AG08395 (cell line): ENCODE results near the gene FSD1.

Source experiments
- DNase-seq: peaks from one replicate; pipeline ENCODE4 v3.0.0; 2012; ENCODE audit warnings: mixed read lengths, low spot score

Gene FSD1

DNA sequence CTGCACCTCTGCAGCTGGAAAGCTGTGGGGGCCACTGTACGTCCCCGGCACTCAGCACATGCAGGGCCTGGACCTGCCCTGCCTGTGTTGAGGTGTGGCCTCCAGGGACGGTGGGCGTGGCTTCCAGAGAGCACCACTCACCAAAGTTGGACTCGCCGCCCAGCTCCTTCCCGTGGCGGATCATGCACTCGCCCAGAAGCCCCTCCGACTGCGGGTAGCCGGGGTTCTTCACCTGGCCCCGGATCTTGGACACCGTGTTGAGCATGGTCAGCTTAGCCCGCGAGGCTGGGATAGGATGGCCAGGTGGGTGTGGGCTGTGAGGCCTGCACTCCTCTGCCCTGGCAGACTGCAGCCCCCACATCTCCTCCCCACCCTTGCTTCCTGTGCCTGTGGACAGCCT, 60.9 kb downstream of the FSD1 start:
- DNase-seq, result no peak

DNA sequence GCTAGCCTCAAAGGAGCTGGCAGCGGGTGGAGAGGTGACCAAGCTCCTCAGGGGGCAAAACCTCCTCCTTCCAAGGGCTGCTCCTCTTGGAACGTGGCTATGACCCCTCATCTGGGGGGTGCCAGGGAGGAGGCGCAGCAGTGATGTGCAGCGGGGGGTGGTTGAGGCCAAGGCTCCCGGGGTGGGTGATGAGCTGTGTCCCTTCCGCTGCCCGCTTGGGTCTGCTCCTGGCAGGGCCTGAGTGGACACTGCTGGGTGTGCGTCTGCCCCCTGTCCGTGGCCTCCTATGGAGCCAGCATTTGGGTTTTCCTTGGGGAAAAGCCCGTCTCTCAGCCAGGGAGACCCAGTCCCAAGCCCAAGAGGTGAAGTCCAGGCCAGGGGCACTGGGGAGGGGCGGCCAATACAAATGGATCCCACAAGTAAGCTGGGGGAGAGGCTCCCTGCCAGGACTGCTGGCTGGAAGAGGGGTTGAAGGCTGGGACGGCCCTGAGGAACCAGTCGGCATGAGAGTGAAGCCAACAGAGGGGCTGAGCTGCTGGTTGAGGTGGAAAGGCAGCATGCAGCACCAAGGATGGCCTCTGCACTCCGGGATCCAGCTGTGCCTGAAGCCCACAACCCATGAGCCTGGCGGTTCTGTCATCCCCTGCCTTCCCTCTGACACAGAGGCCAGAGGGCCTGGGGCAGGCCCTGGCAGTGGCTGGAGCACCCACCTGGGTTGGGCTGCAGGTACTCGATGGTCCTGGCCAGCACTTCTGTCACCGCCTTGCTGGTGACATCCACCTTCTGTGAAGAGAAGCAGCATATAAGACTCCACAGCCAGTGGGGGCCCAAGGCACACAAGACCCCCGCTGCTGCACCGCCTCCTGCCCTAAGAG, 61.6 kb downstream of the FSD1 start:
- no peak for DNase-seq

DNA sequence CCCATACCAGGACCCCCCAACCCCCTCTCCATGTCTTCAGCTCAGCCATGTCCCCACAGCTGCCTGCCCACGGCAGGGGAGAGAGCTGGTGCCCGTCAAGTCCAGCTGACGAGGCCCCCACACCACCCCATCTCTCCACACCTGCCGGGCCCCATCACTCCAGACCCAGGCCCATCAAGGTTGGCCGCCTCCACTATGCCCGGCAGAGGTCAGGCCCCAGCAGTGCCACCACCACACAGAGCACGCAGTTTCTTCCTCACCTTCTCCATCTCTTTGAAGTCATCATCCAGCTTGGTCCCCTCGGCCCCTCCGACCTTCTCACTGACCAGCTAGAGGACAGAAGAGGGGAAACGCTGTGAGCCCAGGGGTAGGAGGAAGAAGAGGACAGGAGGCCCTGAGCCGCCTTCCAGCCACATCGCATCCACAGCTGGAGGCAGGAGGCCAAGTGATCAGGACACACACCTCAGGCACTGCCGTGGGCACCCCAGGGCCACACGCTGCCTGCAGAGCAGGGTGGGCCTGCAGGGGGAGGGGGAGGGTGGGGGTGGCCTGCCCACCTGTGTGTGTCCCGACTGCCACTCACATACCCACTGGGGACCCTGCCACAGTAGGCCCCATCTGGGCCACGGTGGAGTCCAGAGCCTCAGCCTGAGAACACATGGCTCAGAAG, 62.4 kb downstream of the FSD1 start:
- no peak for DNase-seq

DNA sequence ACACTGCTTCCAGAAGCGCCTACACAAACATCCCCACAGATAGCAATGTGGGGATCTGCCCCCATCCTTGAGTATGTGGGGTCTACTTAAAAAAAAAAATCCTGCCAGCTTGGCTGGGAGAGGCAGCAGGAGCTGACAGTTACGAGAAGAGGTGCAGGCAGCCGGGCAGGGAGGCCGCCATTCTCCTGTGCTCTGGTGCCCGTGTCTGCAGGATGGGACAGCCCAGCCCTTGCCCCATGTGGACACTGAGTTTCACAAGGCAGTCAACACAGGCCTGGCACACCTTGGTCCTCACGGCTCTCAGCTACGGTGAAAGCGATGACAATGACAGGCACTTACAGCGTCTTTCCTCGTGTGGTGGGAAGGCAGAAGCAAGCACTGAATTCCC, 62.9 kb downstream of the FSD1 start:
- DNase-seq, result no peak

DNA sequence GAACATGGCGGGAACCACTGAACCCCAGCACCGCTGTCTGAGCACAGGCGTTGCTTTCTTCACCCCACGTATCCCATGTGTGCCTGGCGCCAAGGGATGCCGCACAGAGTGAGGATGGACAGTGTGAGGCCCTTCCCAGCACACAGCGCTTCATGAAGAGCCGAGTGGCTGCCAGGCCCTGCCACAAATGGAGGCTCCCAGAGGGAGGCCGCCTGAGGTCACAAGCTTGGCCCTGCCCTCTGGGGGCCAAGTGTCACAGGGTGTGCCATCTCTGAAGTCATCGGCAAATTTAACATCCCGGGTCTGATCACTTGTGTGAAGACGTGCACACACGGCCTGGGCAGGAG, 63.4 kb downstream of the FSD1 start:
- DNase-seq, result no peak

DNA sequence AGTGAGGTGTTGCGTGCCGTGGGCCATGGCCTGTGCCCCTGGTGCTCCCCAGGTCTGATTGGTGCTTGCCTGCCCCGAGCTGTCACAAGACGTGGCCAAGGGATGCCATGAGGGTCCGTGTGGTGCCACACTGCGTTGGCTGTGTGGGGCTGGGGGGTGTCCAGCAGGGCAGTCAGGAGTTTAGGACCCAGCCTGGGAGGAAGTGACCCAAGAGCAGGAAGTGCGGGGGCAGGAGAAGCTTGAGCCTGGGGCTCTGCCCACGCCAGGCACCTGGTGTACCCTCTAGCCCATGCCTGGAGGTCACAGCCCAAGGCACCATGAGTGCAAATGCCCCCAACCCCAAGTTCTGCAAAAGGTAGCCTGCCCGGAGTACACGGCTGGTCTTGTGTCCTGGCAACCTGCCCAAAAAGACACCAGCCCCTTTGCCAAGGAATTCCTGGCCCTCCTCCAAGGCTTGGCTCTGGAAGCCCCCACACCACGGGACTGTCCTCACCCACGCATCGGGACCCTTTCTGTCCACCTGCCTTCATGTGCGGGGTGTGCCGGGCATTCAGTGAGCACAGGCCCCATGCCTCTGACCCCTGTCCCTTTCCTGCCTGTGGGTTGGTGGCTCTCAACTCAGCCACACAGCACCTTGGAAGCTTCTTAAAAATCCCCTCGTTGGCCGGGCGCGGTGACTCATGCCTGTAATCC, 63.9 kb downstream of the FSD1 start:
- no peak for DNase-seq

DNA sequence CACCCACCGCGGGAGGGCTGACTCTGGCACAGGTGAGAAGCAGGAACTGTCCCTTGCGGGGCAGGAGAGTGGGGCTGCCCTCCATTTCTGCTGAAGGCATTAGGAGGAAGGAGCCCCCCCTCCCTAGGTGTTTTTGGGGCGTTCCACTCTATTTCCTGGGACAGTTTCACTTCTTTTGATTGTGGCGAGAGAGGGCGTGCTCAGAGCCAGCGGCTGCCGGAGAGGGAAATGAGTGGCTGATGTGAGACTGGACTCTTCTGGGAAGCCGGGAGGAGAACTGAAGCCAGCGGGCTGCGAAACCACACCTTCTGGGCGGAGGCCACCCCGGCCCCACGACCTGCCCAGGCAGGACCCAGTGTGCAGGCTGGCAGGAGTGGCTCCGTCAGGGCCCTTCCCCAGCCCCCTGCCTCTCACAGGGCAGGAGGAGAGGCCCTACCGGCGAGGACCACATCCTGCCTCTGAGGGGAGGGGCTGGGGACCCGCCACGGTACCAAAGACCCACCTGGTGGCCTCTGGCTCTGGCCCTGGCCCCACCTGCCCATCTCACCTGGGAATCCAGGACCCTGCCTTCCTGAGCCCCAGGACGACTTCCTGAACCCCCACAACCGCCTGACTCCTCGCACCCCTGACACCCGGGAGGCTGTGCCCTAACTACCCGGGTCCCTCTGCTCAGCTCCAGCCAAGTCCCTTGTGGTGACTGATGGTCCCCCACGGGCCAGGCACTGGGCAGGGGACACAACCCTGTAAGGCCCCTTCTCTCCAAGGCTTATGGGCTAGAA, 64.9 kb downstream of the FSD1 start:
- DNase-seq, result peak; percentile 28

DNA sequence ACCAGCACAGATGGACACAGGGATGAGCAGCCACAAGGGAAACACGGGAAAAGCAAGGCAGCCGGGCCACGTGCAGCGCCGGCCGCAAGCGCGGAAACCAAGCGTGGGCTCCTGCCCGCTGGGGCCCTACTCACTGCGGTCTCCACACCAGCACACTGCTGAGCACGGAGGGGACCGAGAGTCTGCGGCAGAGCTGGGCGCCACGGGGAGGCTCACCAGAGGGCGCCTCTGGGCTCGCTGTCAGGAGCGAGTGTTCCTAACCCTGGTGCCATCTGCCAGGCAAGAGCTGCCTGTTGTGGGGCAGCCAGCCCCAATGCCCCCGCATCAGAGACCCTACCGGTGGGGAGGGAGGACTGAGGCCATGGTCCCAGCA, 65.5 kb downstream of the FSD1 start:
- DNase-seq, result peak; percentile 47

DNA sequence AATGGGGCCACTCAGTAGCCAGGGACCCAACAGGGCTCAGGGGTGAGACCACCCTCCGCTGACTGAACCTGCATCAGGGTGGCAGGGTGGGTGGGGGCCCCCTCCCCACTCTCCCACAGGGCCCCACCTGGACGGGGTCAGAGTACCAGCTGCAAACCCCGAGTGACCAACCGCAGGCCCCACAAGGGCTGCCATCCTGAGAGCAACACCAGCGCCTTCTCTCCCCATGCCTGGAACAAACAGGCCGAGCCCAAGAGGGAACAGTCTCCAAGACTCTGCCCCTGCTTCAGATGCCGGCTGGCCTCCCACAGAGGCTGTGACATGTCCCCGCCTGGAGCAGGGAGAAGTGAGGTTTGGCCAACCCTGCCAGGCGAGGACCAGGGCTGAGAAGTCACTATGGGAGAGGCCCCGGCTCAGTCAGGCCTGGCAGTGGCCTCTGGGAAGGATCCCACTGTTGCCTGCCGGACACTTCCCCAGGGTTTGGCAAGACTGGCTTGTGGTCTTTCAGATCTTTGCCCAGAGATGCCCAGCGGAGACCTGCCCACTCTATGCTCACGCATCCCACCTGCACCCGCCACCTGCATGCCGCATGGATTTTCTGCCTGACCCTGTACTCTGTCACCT, 66.1 kb downstream of the FSD1 start:
- DNase-seq, result no peak

DNA sequence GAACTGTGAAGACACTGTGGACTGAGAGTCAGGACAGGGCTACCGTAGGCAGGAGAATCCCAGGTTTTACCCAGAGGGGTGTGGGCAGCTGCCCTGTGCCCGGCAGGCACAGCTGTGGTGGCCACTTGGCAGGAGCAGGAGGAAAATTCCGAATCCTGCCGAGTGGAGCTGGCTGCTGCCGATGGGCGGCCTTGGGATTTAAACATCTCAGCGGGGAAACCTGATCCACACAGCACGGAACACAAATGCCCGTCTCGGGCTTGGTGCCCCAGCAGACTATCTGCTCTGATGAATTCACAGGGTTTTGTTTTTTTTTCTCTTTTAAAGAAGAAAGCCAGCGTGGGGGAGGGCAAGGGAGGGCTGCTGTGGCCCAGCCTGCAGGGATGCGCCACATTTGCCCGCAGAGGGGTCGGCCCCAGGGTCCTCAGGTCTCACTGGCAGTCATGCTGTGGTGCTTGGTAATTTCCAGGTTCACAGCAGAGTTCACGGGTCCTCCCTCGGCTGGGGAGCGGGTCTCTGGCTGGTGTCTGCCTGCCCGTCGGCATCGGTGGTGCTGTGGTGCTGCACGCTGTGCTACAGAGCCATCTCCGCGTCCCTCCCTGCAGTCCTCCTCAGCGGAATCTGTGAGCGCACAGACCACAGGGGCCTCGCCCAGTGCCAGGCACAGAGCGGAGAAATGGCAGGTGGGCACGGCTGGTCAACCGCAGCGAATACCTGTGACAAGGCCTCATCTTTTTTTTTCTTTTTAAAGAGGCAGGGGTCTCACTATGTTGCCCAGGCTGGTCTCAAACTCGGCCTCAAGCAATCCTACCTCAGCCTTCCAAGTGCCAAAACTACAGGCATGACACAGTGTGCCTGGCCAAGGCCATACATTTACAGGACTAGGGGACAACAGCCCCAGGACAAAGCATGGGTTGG, 67.1 kb downstream of the FSD1 start:
- DNase-seq, result no peak

DNA sequence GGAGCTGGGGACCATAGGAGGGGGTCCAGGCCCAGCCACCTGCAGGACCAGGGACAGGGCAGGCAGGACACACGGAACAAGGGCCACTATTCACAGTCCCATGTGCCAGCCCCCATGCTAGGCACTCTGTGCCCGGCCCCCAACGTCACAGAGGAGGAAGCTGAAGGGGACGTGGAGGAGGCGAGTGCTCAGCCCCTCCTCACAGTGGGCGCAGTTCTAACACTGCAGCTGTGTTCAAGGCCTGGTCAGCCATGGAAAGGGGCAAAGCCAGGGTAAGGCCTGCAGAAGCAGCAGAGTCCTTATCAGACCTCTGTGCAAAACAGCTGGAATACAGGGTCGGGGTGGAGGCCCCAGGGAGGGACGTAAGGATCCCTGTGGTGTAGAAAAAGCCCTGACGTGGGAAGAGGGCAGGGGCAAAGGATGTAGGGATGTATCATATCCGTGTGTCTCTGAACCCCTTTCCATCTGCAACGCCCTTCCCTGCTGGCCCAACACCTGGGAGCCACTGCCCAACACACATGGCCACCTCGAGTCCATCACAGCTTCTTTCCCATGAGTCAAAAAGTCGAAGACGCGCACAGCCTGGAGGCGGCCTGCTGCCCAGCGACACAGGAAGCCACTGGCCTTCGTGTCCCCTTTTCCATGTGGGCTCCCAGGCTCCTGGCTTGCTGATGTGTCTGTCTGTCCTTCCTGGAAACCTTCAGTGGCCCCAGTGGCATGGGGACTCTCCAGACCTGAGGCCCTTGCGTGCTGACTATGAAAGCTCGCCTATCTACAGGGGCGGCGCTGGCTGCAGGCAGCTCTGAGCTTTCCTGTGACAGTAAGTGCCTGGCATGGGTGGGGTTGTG, 68.0 kb downstream of the FSD1 start:
- no peak for DNase-seq

DNA sequence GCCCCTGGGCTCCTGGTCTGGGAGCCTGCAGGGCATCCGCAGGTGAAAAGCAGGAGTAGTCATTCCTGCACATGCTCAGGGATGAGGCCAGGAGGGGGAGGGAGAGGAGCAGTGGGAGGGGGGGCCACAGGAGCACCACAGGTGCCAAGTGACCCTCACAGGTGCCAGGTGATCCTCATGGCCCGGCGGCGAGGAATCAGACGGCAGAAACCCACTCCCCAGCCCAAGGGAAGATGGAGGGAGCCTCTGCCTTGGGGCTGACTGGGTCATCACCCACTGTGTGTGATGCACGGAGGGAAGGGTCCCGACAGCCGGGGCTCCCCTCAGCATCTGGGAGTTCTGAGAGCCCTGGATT, 68.6 kb downstream of the FSD1 start:
- no peak for DNase-seq
